NB4 (cell line): Measurements from ENCODE around the gene PTEN.

Source experiments
- CTCF ChIP-seq: IDR thresholded peaks from one replicate; pipeline ENCODE4 v1.5.1; 2012; ENCODE audit warnings: low read depth, low read length
- POLR2A ChIP-seq: IDR thresholded peaks from 2 replicates; pipeline ENCODE4 v1.6.1; 2011; ENCODE audit warnings: mild to moderate bottlenecking; ENCODE audit not compliant: insufficient read length; ENCODE audit errors: extremely low read depth
- TF ChIP-seq, protein P1 (sequence below): IDR thresholded peaks from 2 replicates; pipeline ENCODE4 v1.6.1; 2011; ENCODE audit warnings: low read depth, low read length

- no peak for TF ChIP-seq CTCF
- TF ChIP-seq POLR2A, result no peak
- TF ChIP-seq, protein P1, sequence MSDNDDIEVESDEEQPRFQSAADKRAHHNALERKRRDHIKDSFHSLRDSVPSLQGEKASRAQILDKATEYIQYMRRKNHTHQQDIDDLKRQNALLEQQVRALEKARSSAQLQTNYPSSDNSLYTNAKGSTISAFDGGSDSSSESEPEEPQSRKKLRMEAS, result no peak
These were observed 19.3 kb downstream of the PTEN start for GRCh38 chr10:87882555-87883294.
